HFF-Myc (cell line): ENCODE data around the gene GSTM3.

Source experiments
- DNase-seq: peaks from one replicate; pipeline ENCODE4 v3.0.0-alpha.2; 2011; ENCODE audit warnings: low read depth; ENCODE audit errors: extremely low read depth
- H3K4me3 ChIP-seq: replicated peaks from 2 replicates; pipeline ENCODE4 v1.5.1; 2011; ENCODE audit warnings: low read depth, mild to moderate bottlenecking, control low read depth, low read length
- TF ChIP-seq, protein P1 (sequence below): IDR thresholded peaks from 2 replicates; pipeline ENCODE4 v1.5.1; 2012; ENCODE audit warnings: mild to moderate bottlenecking, low read depth, low read length, control low read depth; ENCODE audit errors: missing control alignments

GSTM3 gene

DNA sequence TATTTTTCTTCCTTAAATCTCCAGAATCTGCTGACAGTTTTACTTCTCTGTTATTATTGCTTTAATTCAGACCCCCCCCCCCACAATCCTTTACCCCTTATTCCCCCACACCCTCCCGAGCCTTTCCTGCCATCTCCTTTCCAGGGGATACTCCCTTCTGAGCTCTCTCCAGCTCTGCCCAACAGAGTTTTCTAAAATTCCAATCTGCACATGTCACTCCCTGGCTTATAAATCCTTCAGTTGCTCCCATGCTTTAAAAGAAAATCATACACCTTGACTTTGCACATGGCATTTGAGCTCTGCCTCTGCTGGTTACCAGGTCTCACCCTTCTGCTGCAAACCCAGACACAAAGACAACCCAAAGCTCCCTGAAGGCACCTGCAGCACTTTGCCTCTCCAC, 34.6 kb upstream of the GSTM3 start:
- TF ChIP-seq, protein P1, sequence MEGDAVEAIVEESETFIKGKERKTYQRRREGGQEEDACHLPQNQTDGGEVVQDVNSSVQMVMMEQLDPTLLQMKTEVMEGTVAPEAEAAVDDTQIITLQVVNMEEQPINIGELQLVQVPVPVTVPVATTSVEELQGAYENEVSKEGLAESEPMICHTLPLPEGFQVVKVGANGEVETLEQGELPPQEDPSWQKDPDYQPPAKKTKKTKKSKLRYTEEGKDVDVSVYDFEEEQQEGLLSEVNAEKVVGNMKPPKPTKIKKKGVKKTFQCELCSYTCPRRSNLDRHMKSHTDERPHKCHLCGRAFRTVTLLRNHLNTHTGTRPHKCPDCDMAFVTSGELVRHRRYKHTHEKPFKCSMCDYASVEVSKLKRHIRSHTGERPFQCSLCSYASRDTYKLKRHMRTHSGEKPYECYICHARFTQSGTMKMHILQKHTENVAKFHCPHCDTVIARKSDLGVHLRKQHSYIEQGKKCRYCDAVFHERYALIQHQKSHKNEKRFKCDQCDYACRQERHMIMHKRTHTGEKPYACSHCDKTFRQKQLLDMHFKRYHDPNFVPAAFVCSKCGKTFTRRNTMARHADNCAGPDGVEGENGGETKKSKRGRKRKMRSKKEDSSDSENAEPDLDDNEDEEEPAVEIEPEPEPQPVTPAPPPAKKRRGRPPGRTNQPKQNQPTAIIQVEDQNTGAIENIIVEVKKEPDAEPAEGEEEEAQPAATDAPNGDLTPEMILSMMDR = no peak
- DNase-seq = no peak
- H3K4me3 ChIP-seq = no peak overlapping the region

DNA sequence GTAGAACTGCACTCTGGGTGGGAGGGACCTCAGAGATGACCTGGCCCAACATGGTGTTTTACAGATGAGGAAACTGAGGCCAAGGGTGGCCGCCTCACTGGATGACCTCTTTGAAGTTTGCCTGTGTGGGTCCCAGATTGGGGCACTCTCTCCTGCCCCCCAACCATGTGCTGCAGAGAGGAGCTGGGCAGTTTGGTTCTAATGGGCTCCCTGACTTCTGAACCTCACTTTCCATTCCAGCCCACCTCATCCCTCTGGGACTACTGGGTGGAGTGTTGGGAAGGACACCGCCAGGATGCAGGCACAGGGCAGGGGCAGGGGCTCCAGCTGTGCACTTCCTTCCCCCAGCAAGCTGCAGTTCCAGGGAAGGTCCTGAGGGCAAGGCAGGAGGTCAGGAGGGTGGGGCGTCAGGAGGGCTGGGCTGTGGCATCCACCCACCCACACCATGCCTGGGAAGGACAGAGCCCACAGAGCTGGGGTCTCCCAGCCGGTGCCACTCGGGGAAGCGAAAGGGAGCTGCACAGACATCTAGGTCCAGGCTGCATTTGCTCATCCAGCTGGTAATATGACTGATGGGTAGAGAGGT, 33.2 kb upstream of the GSTM3 start:
- DNase-seq = no peak
- H3K4me3 ChIP-seq = no peak overlapping the region
- TF ChIP-seq, protein P1 = no peak

DNA sequence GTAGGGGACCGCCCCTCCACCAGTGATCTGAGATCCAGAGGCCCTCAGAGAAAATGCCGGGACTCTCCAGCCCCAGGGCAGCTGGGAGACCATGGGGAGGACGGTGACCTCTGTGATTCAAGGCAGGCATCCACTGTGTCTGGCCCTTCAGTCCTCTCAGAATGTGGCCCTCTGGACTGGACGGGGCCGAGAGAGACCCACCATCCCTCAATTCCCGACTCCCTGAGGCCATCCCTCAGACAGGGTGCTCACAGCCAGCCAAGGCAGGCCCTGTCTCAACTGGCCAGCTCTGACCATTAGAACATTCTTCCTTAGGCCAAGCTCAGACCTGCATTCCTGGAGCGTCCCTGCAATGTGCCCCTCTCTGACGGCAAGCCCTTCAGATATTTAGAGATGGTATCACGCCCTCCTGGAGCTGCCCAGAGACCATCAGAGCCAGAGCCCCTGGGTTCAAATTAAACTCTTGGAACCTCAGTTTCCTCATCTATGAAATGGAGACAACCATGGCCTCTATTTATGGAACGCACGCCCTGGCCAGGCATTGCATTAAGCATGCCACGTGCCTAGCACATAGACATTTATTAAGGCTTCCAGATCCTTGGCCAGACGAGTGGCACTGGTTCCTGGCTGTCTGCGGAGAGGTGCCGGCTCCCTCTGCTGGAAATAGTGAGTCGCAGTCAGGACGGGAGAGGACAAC, 32.5 kb upstream of the GSTM3 start:
- H3K4me3 ChIP-seq = no peak overlapping the region
- TF ChIP-seq, protein P1 = peak; percentile 88
- DNase-seq = peak; percentile 64

DNA sequence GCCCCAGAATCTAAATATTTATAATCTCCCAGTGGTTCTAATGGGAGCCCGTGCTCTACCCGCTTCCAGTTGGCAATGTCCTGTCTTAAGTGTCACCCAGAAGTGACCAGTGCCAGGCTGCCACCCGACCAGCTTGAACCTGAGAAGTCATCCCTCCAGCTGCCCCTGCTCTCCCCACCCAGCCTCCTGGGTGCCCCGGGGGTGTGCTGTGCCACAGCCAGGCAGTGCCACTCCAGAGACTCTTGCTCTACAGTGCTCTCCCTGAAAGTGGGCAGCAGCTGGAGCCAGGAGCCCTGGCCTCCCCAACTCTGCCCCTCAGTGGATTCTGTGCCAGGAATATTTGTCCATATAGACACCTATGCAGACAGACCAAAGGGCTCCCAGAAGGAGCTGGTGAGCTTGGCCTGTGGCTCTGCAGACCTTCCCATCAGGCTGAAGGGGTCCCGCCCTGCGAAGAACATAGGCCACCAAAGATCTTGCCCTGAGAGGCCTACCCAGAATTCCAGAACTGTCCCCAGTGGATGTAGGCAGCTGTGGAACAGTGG, 31.9 kb upstream of the GSTM3 start:
- no peak for DNase-seq
- TF ChIP-seq, protein P1 = no peak
- H3K4me3 ChIP-seq = no peak overlapping the region

DNA sequence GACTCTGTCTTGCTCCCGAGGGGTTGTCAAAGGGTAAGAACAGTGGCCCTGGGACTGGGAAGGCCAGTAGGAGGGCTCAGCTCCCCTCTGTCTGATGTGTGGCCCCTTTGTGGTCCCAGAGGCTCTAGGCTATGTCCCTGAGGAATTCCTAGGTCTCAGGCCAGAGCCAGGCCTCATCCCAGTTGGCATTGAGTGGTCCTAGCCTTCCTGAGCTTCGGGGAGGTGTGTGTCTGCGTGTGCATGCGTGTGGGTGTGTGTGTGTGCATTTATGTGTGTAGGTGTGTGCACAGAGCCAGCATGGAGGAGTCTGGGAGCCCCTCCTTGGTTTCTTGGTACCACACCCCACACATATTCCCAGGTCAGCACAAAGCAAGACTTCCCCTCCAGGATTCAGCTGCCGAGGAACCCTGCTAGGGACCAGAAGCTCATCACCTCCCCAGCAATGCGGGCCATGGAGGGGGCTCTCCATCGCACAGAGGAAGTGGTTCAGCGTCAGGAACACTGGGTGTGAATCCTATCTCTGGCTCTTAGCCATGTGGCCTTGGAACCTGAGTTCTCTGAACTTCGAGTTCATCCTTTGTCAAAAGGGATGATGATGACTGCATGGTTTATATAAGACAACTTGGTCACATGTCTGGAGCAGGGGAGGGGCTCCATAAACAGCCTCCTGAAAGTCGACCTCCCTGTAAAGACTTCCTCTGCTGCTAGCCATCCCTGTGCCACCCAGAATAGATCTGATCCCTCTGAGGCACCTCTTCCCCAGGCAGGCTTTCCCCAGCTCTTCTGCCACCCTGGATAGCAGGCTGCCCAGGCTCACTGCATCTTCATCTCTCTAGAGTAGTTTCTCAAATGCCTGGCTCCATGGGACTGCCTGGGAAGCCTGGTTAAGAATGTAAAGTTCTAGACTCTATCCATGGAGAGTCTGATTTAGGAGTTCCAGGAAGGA, 31.1 kb upstream of the GSTM3 start:
- TF ChIP-seq, protein P1 = no peak
- DNase-seq = no peak
- no peak overlapping the region for H3K4me3 ChIP-seq

DNA sequence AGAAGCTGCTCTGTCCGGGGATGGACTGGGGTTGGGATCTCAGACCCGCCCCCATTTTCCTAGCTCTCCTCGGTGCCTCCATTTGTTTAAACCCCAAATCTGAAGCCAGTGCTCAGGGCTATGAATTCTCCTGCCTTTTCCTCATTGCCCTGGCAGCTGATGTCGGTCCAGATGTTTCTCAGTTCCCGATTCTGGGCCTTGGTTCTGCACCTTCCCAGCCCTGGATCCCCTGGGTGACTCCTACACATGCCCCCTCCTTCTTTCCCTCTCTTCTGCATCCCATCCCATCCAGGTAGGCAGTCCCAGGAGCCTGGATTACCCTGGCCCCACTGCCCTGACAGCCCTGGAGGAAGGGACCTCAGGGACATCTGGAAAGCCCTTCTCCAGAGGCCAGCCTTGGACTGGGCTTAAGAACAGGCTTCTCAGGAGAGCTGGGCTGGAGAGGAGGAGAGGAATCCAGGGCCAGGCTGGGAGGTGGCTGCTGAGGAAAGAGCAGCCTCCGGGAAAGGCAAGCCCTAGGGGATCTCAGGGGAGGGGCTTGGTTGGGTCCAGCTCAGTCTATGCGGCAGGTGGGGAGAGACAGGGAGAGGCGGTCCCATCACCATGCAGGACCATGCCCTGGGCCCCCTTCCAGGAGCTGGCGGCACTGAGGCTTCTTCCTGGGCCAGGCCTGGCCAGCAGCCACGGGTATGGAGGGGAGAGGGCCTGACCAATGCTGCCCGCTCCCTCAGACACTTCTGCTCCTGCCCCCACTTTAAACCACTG, 29.7 kb upstream of the GSTM3 start:
- no peak for DNase-seq
- no peak overlapping the region for H3K4me3 ChIP-seq
- TF ChIP-seq, protein P1 = no peak
